PC-9 (cell line): ENCODE data around the gene KIAA1217. TPM values are rescaled to one million over a fixed set of nuclear protein-coding genes. Genes with fewer than 3 reads are reported as not detected.

Source experiments
- BruUV-seq: library from RNA; stranded (reverse); fragments of 400-500 nt; replicated peaks from 2 replicates; lab custom pipeline; 2021; lab: Mats Ljungman, UMichigan
- CTCF ChIA-PET: fragments of 300-600 bp; sonication (Branson Sonifier 250); formaldehyde crosslinking; loops from one replicate; lab custom pipeline; 2022; ENCODE audit warnings: antibody characterized with exemption; lab: Charles Lee
- POLR2A ChIA-PET: fragments of 300-600 bp; sonication (Branson Sonifier 250); formaldehyde crosslinking; loops from one replicate; lab custom pipeline; 2022; ENCODE audit warnings: antibody characterized with exemption; ENCODE audit not compliant: unreplicated experiment; lab: Charles Lee
- DNase-seq, 2 experiments: peaks; one replicate each; pipeline versions ENCODE4 v3.0.0 to v3.0.0-alpha.2; 2015 to 2022; ENCODE audit warnings: mixed read lengths in 1 of 2
- H2AFZ ChIP-seq: fragments of 200-600 bp; sonication (generic); 2 replicates; pipeline ENCODE4 v1.8.1; 2017; ENCODE audit warnings: antibody characterized with exemption
- H3F3A ChIP-seq: fragments of 200-600 bp; sonication (generic); 2 replicates; pipeline ENCODE4 v1.8.1; 2017; ENCODE audit warnings: antibody characterized with exemption, mild to moderate bottlenecking, low read depth; ENCODE audit not compliant: insufficient read depth
- H3K27ac ChIP-seq: fragments of 200-600 bp; sonication (generic); 2 replicates; pipeline ENCODE4 v1.6.1; 2016; ENCODE audit warnings: mixed run types
- H3K27me3 ChIP-seq: fragments of 200-600 bp; sonication (generic); 2 replicates; pipeline ENCODE4 v1.6.1; 2016; ENCODE audit warnings: low read depth, mixed run types; ENCODE audit not compliant: insufficient read depth
- H3K36me3 ChIP-seq: fragments of 200-600 bp; sonication (generic); 2 replicates; pipeline ENCODE4 v1.6.1; 2016; ENCODE audit warnings: low read depth, mixed run types
- H3K4me1 ChIP-seq: fragments of 200-600 bp; sonication (generic); replicated peaks from 2 replicates; pipeline ENCODE4 v1.6.1; 2016; ENCODE audit warnings: mixed run types; ENCODE audit not compliant: insufficient read depth
- H3K4me2 ChIP-seq: fragments of 200-600 bp; sonication (generic); 2 replicates; pipeline ENCODE4 v1.6.1; 2017; ENCODE audit warnings: mixed run types
- H3K4me3 ChIP-seq: fragments of 200-600 bp; sonication (generic); 2 replicates; pipeline ENCODE4 v1.6.1; 2016; ENCODE audit warnings: mixed run types
- H3K79me2 ChIP-seq: fragments of 200-600 bp; sonication (generic); 2 replicates; pipeline ENCODE4 v1.6.1; 2017; ENCODE audit warnings: low read depth, mixed run types
- H3K9me2 ChIP-seq: fragments of 200-600 bp; sonication (generic); 2 replicates; pipeline ENCODE4 v1.8.1; 2017; ENCODE audit warnings: mild to moderate bottlenecking; ENCODE audit not compliant: insufficient read depth
- H3K9me3 ChIP-seq: fragments of 200-600 bp; sonication (generic); 2 replicates; pipeline ENCODE4 v1.8.1; 2016; ENCODE audit warnings: low read depth; ENCODE audit not compliant: insufficient read depth
- H4K20me1 ChIP-seq: fragments of 200-600 bp; sonication (generic); 2 replicates; pipeline ENCODE4 v1.8.1; 2017; ENCODE audit not compliant: insufficient read depth
- CTCF ChIP-seq: fragments of 200-600 bp; sonication (generic); conservative IDR thresholded peaks from 2 replicates; pipeline ENCODE4 v1.6.1; 2017; ENCODE audit warnings: mixed run types, antibody characterized with exemption, mild to moderate bottlenecking, moderate library complexity
- EZH2 ChIP-seq: fragments of 200-600 bp; sonication (generic); IDR thresholded peaks from 2 replicates; pipeline ENCODE4 v1.8.0; 2017; ENCODE audit warnings: antibody characterized with exemption, low read depth
- intact Hi-C: fragments of 100-400 bp; cut with micrococcal nuclease; formaldehyde crosslinking; loops from one replicate; pipeline ENCODE4 v1.10.0; 2022; ENCODE audit not compliant: unreplicated experiment
- total RNA-seq: library from RNA; stranded (reverse); gene quantifications from 2 replicates; pipeline ENCODE4 v1.2.3, GENCODE V29; 2021

KIAA1217 gene
- total RNA-seq, 1 experiment from 2014 or later, result 41.1 TPM

- no TSS peak for BruUV-seq
Observed at GRCh38 chr10:24574578-24575155, 365.7 kb downstream of the KIAA1217 start.

GRCh38 chr10:24575481-24576002 is 366.6 kb downstream of the KIAA1217 start:
- H2AFZ ChIP-seq, result no peak overlapping the region
- H3K4me2 ChIP-seq, result no peak overlapping the region
- no peaks in the 10 kb centered on the region for H3K27me3 ChIP-seq
- no TSS peak for BruUV-seq
- no peaks in the 10 kb centered on the region for H3K9me3 ChIP-seq
- H3K27ac ChIP-seq, result no peak overlapping the region
- no peaks in the 10 kb centered on the region for H3K9me2 ChIP-seq
- H3K4me3 ChIP-seq, result no peak overlapping the region
- no peaks in the 10 kb centered on the region for H3K79me2 ChIP-seq
- ChIA-PET CTCF (no interaction called here), POLR2A (no interaction called here)
- no peaks in the 10 kb centered on the region for H3K4me1 ChIP-seq
- intact Hi-C loops, result no loop called here
- no peaks in the 10 kb centered on the region for H4K20me1 ChIP-seq
- DNase-seq, result no peak
- H3K36me3 ChIP-seq, result no peaks in the 10 kb centered on the region
- TF ChIP-seq CTCF, result no peak
- TF ChIP-seq EZH2, result no peak
- H3F3A ChIP-seq, result no peaks in the 10 kb centered on the region

More at GRCh38 chr10:24574578-24575155, 365.7 kb downstream of the KIAA1217 start:
- Histone ChIP-seq H3K27me3 (no peaks in the 10 kb centered on the region), H4K20me1 (no peaks in the 10 kb centered on the region), H3K27ac (no peak overlapping the region), H3K9me2 (no peaks in the 10 kb centered on the region), H3K79me2 (no peaks in the 10 kb centered on the region), H3K4me2 (no peak overlapping the region), H3F3A (no peaks in the 10 kb centered on the region), H2AFZ (no peak overlapping the region), H3K4me3 (no peak overlapping the region), H3K4me1 (no peaks in the 10 kb centered on the region), H3K9me3 (no peaks in the 10 kb centered on the region), H3K36me3 (no peaks in the 10 kb centered on the region)
- intact Hi-C loops, result no loop called here
- no peak for DNase-seq
- ChIA-PET CTCF (no interaction called here), POLR2A (no interaction called here)
- TF ChIP-seq EZH2 (no peak), CTCF (no peak)

DNA sequence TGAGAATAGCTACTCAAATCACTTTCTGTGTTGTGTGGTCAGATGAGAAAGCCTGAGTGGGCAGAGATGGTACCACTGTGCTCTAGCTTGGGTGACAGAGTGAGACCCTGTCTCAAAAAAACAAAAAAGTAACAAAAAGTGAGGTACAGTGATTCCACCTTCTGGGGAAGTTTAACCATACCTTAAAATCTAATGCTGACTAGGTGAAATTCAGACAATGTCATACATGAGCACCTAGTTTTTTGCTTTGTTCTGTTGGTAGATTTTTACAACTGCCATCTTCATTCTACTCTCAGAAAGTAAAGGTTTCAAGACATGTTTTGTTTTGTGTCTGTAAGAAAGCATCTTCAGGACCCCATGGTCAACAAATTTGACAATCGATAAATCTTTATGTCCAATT is 370.5 kb downstream of the KIAA1217 start:
- Histone ChIP-seq H3K9me3 (no peaks in the 10 kb centered on the region), H3K4me1 (no peaks in the 10 kb centered on the region), H3K79me2 (no peaks in the 10 kb centered on the region), H3K9me2 (no peaks in the 10 kb centered on the region), H3K27ac (no peak overlapping the region), H3K4me2 (no peak overlapping the region), H3F3A (no peaks in the 10 kb centered on the region), H3K36me3 (no peaks in the 10 kb centered on the region), H4K20me1 (no peaks in the 10 kb centered on the region), H3K27me3 (no peaks in the 10 kb centered on the region), H3K4me3 (no peak overlapping the region), H2AFZ (no peak overlapping the region)
- POLR2A ChIA-PET, result no interaction called here
- CTCF ChIA-PET, result interaction anchor here (0.6 kb wide), 1 partner anchor 1072 kb away, joined by 10 read pairs; no protein-coding TSS in a partner anchor
- no TSS peak for BruUV-seq
- TF ChIP-seq CTCF, result no peak
- no peak for TF ChIP-seq EZH2
- DNase-seq, result no peak
- intact Hi-C loops, result no loop called here
